HG02759 (cell line): ENCODE data around the gene ASB7.
A peak's percentile ranks its signal among the peaks of the same experiment; 100 is the strongest.

Experiments used
- ATAC-seq: cut with Tn5 transposase; IDR thresholded peaks from one replicate; pipeline ENCODE4 v1.9.1; 2021; ENCODE audit warnings: mild to moderate bottlenecking, moderate library complexity; ENCODE audit not compliant: unreplicated experiment

ASB7 gene

DNA sequence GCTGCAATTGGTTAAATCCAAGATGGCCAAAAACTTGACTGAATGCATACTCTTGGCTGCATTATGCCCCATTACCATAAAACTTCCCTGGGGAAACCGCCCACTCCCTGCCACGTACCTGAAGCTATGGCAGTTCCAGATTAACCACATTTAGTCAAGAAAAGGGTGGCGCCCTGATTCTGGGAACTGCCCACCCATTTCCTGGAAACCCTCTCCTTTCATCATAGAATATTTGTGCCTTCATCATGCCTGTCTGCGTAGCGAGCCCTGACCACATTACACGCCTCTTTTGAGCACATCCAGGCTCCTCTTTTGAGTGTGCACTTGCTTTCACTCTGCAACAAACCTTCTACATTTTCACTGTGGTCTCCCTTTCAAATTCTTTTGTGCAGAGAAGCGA is 5.6 kb upstream of the ASB7 start:
- peak; percentile 73 for ATAC-seq

- ATAC-seq = no peak
These were observed 4.5 kb upstream of the ASB7 start for GRCh38 chr15:100597862-100598261.

- no peak for ATAC-seq
These were observed 3.7 kb upstream of the ASB7 start for GRCh38 chr15:100598655-100599054.

GRCh38 chr15:100601163-100601562 is 1.2 kb upstream of the ASB7 start:
- ATAC-seq = no peak

DNA sequence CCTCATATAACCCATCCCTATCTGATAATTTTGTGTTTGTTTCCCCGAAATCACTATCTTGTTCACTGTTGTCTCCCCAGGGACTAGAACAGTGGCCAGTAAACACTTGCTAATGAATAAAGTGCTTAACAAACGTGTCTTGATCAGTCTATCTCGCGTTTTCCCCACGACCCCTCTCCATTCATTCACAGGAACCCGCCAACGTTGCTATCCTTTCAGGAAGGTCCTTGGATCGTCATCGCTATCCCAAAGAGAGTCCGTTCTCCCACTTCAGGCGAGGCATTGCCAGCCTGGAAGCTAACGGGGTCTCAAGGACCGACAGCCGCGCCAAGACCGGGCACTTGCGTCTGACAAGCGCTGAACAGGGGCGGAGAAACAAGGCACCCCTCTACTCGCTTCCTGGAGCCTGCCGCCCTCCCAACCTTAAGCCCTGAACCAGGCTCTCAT is 749 bp upstream of the ASB7 start:
- peak; percentile 16 for ATAC-seq

- peak; percentile 41 for ATAC-seq
These were observed 519 bp downstream of the ASB7 start for GRCh38 chr15:100602823-100603393.

- no peak for ATAC-seq
These were observed 10.2 kb downstream of the ASB7 start for GRCh38 chr15:100612539-100612938.

- no peak for ATAC-seq
These were observed 10.8 kb downstream of the ASB7 start for GRCh38 chr15:100613208-100613607.

DNA sequence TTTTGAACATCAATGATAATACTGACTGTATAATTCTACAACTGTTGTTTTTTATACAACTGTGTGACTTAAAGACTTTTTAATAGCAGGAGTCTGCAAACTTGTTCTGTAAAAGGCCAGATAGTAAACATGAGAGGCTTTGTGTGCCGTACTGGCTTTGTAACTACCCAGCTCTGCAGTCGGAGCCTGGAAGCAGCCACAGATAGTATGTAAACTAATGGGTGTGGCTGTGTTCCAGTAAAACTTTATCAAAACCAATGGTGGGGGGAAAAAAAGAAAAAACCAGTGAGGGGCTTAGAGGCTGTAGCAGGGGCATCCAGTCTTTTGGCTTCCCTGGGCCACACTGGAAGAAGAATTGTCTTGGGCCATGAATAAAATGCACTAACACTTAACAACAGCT is 11.9 kb downstream of the ASB7 start:
- ATAC-seq = no peak

GRCh38 chr15:100614918-100615317 is 12.5 kb downstream of the ASB7 start:
- ATAC-seq = no peak

DNA sequence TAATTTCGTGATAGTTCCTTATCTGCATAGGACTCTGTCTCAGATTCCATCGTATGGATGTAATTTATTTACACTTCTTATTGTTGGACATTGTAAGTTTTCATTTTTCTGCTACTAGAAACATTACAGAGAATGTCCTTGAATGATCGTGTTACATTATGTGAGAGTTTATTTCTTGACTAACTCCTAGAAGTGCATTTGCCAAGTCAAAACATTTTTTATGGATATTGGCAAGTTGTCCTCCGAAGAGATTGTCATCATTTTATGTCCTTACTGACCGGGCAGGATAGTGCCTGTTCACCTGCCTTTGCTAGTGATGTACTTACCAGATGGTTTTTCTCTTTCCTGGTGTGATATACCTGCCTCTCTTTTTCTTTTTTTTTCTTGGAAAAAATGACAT is 13.4 kb downstream of the ASB7 start:
- ATAC-seq = no peak

DNA sequence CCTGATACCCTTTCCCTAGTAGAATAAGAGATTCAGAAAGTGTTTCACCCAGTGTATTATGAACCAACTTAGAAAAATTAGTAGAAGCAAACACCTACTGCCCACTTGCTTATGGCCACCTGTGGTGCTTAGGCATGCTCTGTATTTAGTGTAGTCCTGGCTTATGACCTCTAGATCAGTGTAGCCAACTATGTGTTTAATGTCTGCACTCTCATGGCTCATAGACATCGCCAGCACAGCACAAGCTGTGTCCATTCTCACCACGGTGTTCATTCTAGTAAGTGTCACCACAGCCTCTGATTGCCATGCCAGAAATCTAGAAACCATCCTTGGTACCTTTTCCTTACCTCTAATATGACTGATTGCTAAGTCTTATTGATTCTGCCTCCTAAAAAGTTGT is 14.3 kb downstream of the ASB7 start:
- ATAC-seq = no peak

GRCh38 chr15:100623301-100623700 is 20.9 kb downstream of the ASB7 start:
- ATAC-seq = no peak

GRCh38 chr15:100627789-100628395 is 25.5 kb downstream of the ASB7 start:
- peak; percentile 81 for ATAC-seq

DNA sequence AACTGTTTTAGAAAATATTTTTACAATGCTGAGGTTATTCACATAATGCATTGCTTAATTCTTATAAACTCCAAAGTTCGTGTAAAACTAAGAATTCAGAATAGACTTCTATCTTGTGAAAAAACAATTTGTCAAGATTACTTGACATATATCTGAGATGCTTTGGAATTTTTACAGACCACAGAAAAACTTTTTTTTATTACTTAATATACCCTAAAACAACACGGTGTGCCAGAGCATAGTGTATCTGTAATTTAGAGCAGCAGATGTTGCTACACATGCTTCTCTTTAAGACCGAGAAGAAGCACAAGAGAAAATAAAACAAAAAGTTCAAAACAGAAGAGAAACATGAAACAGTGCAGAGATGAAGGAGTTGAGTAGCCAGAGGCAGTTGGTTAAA is 26.4 kb downstream of the ASB7 start:
- no peak for ATAC-seq

- no peak for ATAC-seq
These were observed 29.4 kb downstream of the ASB7 start for GRCh38 chr15:100631831-100632230.

DNA sequence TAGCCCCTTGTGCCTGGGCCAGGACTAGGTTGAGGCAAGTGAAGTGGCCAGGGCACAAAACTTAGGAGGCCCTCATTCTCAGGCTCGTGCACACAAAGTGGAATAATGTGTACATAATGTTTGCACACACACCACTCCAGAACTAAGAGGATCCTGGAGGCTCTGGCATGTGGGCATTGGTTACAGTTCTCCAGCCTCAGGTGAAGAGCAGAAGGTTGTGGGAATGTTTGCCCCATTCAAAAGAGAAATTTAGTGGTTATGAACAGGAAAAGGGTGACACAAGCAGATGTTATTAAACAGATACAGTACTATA is 31.3 kb downstream of the ASB7 start:
- no peak for ATAC-seq

GRCh38 chr15:100635406-100636071 is 33.1 kb downstream of the ASB7 start:
- ATAC-seq = no peak

DNA sequence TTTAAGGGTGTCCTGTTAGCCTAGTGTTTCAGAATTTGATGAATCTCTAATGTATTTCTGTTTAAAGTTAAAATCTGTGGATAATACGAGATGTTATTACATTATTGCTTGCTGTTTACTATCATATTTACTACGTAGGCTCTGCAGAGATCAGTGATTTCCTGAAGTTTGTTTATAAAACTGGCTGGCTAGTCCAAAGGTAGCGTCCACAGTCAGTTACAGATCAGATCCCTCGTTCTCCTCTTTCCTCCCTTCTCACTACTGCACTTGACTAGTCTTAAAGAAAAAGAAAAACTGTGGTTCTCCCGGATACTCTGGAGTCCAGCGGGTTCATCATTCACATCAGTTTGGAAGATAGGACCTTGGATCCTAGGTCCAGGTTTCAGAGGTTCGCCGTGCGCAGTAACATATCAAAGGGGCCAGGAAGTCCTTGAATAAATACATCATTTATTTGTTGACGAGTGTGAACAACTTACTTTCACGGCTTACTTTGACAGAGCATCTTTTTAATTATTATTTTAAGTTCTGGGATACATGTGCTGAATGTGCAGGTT is 35.9 kb downstream of the ASB7 start:
- ATAC-seq = no peak

- ATAC-seq = no peak
These were observed 40.0 kb downstream of the ASB7 start for GRCh38 chr15:100642213-100642949.

DNA sequence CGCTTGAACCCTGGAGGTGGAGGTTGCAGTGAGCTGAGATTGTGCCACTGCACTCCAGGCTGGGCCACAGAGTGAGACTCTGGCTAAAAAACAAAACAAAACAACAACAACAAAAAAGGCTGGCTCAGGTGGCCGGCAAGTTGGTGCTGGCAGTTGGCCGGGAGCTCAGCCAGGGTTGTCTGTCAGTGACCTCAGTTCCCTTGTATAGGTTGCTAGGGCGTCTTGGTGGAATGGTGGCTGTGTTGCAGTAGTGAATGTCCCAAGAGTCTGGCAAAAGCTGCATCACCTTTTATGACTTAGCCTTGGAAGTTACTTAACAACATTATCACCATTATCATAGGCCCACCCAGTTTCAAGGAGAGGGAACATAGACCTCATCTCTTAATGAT is 40.6 kb downstream of the ASB7 start:
- ATAC-seq = no peak

- ATAC-seq = no peak
These were observed 43.3 kb downstream of the ASB7 start for GRCh38 chr15:100645671-100646070.
